Esophagus (tissue), 2 donors: ENCODE measurements around the gene CLCN6. TPM values are rescaled to one million over a fixed set of nuclear protein-coding genes. Genes with fewer than 3 reads are reported as not detected.

Experiments
- H3K27ac ChIP-seq, 2 donors: one replicate each; pipeline ENCODE4 v1.5.1; 2013; ENCODE audit warnings: low read depth in 2 of 2, mild to moderate bottlenecking in 2 of 2, inconsistent platforms in 1 of 2, low read length in 1 of 2, moderate library complexity in 1 of 2
- H3K27me3 ChIP-seq, 2 donors: one replicate each; pipeline ENCODE4 v1.6.1; 2013; ENCODE audit warnings: low read length in 2 of 2, control low read depth in 1 of 2, mild to moderate bottlenecking in 1 of 2; ENCODE audit not compliant: insufficient read depth in 2 of 2, control insufficient read depth in 1 of 2
- H3K36me3 ChIP-seq, 2 donors: one replicate each; pipeline ENCODE4 v1.6.1; 2013; ENCODE audit warnings: low read length in 1 of 2; ENCODE audit not compliant: control insufficient read depth in 2 of 2, insufficient read depth in 2 of 2
- H3K4me1 ChIP-seq, 2 donors: one replicate each; pipeline ENCODE4 v1.6.1; 2013; ENCODE audit warnings: low read length in 1 of 2; ENCODE audit not compliant: control insufficient read depth in 2 of 2, insufficient read depth in 2 of 2
- H3K4me3 ChIP-seq, 2 donors: one replicate each; pipeline ENCODE4 v1.5.1; 2013; ENCODE audit warnings: low read length in 2 of 2, mild to moderate bottlenecking in 2 of 2, low read depth in 1 of 2, moderate library complexity in 1 of 2
- H3K9me3 ChIP-seq, 2 donors: one replicate each; pipeline ENCODE4 v1.6.1; 2013; ENCODE audit warnings: mild to moderate bottlenecking in 2 of 2, low read depth in 1 of 2, low read length in 1 of 2, moderate library complexity in 1 of 2; ENCODE audit not compliant: control insufficient read depth in 2 of 2, insufficient read depth in 1 of 2
- WGBS, 2 donors: extraction: QIAGEN DNeasy Blood & Tissue Kit; methylation state at CpG; one replicate each; pipeline ENCODE4 v1.1.7; 2013; 5-methylcytosine and 5-hydroxymethylcytosine counted together
- polyA plus RNA-seq, 2 donors: library from polyadenylated mRNA; stranded (reverse); fragments of 200-250 nt; gene quantifications; one replicate each; pipeline ENCODE4 v1.2.3, GENCODE V29; 2013
- donor health status: healthy with polysubstance abuse.
- donor health status: Bipolar disorder and iron deficiency.

Gene CLCN6
- polyA plus RNA-seq, 2 donors: 4.9 to 9.1 TPM

GRCh38 chr1:11858158-11858557 lies 52.2 kb downstream of the CLCN6 start:
- H3K4me1 ChIP-seq: peaks cover 0 to 5% of the 10 kb centered on the region in 2 donors
- H3K4me3 ChIP-seq: no peak overlapping the region
- H3K9me3 ChIP-seq: no peaks in the 10 kb centered on the region
- no peak overlapping the region for H3K27ac ChIP-seq
- H3K36me3 ChIP-seq: no peaks in the 10 kb centered on the region
- WGBS, 2 donors: 79 to 82% methylated on average over 14 of the region's 14 CpGs
- H3K27me3 ChIP-seq: peaks cover 9 to 20% of the 10 kb centered on the region in 2 donors

DNA sequence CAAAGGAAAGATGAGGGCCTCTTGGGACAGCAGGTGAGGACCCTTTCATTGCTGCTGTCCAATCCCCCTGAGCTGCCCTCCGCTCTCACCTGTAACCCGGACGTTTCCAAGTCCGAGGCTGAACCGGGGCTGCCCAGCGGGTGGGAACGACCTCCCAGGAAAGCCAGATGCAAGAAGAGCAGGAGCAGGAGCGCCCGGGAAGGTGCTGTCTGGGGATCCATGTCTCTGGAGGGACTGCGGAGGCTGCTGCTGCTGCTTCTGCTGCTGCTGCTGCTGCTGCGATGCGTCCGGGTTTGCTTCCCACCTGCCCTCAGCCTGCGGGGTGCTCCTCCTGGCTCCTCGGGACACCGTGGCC lies 52.6 kb downstream of the CLCN6 start, which contains the start of gene NPPB:
Gene NPPB, minus strand, starts transcription at position 333 of the 355 bp plus-strand sequence. Its CDS starts 112 bp downstream, at position 221.
- Histone ChIP-seq H3K9me3 (no peaks in the 10 kb centered on the region), H3K36me3 (no peaks in the 10 kb centered on the region), H3K27me3 (peaks cover 9 to 20% of the 10 kb centered on the region in 2 donors), H3K27ac (no peak within 1 kb of the TSS), H3K4me3 (no peak within 1 kb of the TSS), H3K4me1 (peaks cover 0 to 5% of the 10 kb centered on the region in 2 donors)
- WGBS, 2 donors: 20 to 22% methylated on average over 16 of the region's 16 CpGs

DNA sequence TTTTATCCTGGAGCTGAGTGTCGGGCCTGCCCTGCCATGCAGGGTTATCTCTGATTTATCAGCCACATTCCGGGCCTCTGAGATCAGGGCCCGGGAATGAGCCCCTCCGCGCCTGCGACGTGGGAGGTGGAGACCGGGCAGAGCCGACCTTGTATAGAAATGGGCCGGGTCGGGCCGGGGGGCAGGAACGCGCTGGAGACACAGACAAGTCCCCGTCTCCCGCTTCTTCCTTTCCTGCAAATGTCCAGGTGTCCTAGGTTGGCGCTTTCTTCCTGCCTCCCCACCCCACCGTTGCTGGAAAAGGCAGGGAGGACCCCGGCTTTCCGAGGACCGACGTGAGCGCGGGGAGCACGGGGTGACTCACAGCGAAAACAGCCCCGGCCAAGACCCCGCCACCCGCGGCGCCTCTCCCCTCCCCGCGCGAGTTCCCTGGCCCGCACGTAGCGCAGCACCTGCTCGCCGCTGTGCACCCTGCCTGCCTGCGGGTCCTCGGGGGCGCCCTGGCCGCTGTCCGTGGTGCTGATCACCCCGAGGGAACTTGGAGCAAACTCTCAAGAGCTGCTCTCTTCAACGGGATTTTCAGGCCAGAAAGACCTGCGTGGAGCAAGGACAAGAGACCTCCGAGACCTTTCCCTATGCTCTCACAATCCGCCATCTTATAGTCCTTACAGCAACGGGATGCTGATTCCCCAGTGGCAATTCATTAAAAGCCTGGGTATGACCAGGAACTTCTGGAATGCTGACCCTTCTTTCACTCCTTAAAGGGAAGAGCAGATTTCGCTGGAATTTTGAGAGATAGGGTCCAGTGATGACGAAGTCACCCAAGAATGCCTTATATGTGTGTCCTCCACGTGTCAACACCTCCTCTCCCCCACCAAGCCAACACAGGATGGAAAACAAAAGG lies 53.2 kb downstream of the CLCN6 start:
- H3K27me3 ChIP-seq: peaks cover 9 to 20% of the 10 kb centered on the region in 2 donors
- no peak overlapping the region for H3K27ac ChIP-seq
- no peaks in the 10 kb centered on the region for H3K9me3 ChIP-seq
- H3K4me3 ChIP-seq: no peak overlapping the region
- H3K4me1 ChIP-seq: peaks cover 0 to 5% of the 10 kb centered on the region in 2 donors
- no peaks in the 10 kb centered on the region for H3K36me3 ChIP-seq
- 5% methylated on average over 40 to 53 of the region's 53 CpGs for WGBS, 2 donors

- peaks cover 9 to 20% of the 10 kb centered on the region in 2 donors for H3K27me3 ChIP-seq
- WGBS, 2 donors: 56 to 69% methylated on average over 2 of the region's 2 CpGs
- no peak overlapping the region for H3K4me3 ChIP-seq
- H3K27ac ChIP-seq: no peak overlapping the region
- peaks cover 0 to 5% of the 10 kb centered on the region in 2 donors for H3K4me1 ChIP-seq
- no peaks in the 10 kb centered on the region for H3K36me3 ChIP-seq
- H3K9me3 ChIP-seq: no peaks in the 10 kb centered on the region
These were observed 54.1 kb downstream of the CLCN6 start for GRCh38 chr1:11860083-11860482.

DNA sequence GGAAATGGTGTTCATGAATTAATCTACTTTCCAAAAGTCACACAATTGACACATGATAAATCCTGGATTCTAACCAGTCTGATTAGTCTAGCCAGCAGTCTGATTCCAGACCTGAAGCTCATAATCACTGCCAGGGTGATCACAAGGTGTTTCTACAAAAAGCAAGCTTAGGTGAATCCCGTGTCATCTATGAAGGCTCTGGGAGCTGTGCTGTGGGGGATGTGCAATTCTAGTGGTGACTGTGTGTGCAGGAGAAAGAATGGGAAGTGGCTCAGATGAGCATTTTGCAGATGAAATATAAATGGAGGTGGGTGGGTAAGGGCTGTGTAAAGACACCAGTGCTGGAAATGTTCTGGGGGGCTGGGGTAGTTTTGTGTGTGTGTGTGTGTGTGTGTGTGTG lies 54.6 kb downstream of the CLCN6 start:
- peaks cover 0 to 5% of the 10 kb centered on the region in 2 donors for H3K4me1 ChIP-seq
- WGBS, 2 donors: 40 to 73% methylated on average over 1 of the region's 1 CpG

DNA sequence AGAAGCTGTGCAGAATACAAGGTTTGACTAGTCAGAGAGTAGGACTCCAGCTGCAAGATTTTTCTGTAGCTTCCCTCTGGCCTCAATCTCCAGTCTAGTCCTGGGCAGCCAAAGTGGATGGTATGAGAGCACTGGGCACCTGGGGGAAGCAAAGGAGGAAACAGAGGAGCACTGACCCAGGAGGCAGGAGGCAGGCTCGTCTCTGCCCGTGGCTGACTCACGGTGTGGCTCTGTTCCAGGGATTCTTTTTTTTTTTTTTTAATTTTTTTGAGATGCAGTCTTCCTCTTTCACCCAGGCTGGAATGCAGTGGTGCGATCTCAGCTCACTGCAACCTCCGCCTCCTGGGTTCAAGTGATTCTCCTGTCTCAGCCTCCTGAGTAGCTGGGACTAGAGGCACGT lies 56.9 kb downstream of the CLCN6 start:
- WGBS, 2 donors: 27 to 51% methylated on average over 6 of the region's 6 CpGs

More for the DNA sequence above, 54.6 kb downstream of the CLCN6 start:
- peaks cover 9 to 20% of the 10 kb centered on the region in 2 donors for H3K27me3 ChIP-seq
- H3K9me3 ChIP-seq: no peaks in the 10 kb centered on the region
- no peak overlapping the region for H3K27ac ChIP-seq
- H3K4me3 ChIP-seq: no peak overlapping the region
- no peaks in the 10 kb centered on the region for H3K36me3 ChIP-seq

GRCh38 chr1:11868331-11868980 lies 62.5 kb downstream of the CLCN6 start:
- H3K27me3 ChIP-seq: no peaks in the 10 kb centered on the region
- H3K9me3 ChIP-seq: no peaks in the 10 kb centered on the region
- WGBS, 2 donors: 68 to 69% methylated on average over 13 of the region's 13 CpGs
- no peak overlapping the region for H3K4me3 ChIP-seq
- H3K36me3 ChIP-seq: no peaks in the 10 kb centered on the region
- H3K4me1 ChIP-seq: no peaks in the 10 kb centered on the region
- H3K27ac ChIP-seq: no peak overlapping the region

More for the DNA sequence above, 56.9 kb downstream of the CLCN6 start:
- peaks cover 0 to 5% of the 10 kb centered on the region in 2 donors for H3K4me1 ChIP-seq
- H3K4me3 ChIP-seq: no peak overlapping the region
- H3K9me3 ChIP-seq: no peaks in the 10 kb centered on the region
- H3K27ac ChIP-seq: no peak overlapping the region
- no peaks in the 10 kb centered on the region for H3K36me3 ChIP-seq
- H3K27me3 ChIP-seq: peaks cover 5 to 17% of the 10 kb centered on the region in 2 donors

- H3K9me3 ChIP-seq: no peaks in the 10 kb centered on the region
- no peak overlapping the region for H3K4me3 ChIP-seq
- H3K4me1 ChIP-seq: no peaks in the 10 kb centered on the region
- 82 to 83% methylated on average over 3 of the region's 3 CpGs for WGBS, 2 donors
- H3K27ac ChIP-seq: no peak overlapping the region
- no peaks in the 10 kb centered on the region for H3K27me3 ChIP-seq
- H3K36me3 ChIP-seq: no peaks in the 10 kb centered on the region
These were observed 63.1 kb downstream of the CLCN6 start for GRCh38 chr1:11869104-11869503.

DNA sequence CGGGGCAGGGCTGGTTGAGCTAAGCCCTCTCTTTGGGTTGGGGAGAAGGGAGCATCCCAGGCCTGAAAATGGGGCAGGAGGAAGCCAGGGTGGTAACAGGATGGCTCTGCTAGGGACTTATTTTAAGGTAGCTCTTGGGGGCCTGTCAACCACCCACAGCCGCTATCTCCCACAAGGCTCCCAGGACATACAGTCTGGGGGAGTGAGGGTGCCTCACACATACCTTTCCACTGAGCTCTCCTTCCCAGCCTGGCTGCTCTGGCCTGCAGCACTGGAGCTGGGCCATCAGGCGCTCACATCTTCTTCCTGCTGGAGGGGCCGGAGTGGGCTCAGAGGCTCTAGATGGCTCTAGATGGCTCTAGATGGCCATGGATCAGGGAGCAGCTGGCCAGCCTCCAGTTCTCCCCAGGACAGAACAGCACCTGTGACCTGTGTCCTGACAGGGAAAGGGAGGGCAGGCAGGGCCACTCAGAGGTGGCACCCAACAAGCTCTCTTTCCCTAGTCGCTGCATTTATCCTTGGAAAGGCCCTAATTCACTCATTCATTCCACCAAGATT lies 63.7 kb downstream of the CLCN6 start:
- WGBS, 2 donors: 79 to 83% methylated on average over 5 of the region's 5 CpGs
- no peaks in the 10 kb centered on the region for H3K27me3 ChIP-seq
- no peaks in the 10 kb centered on the region for H3K9me3 ChIP-seq
- H3K4me3 ChIP-seq: no peak overlapping the region
- no peaks in the 10 kb centered on the region for H3K4me1 ChIP-seq
- H3K27ac ChIP-seq: no peak overlapping the region
- H3K36me3 ChIP-seq: no peaks in the 10 kb centered on the region
